GM12865 (cell line): ENCODE data around the gene OGT.
A peak's percentile ranks its signal among the peaks of the same experiment; 100 is the strongest.

Experiments used
- DNase-seq: peaks from one replicate; pipeline ENCODE4 v3.0.0; 2010; ENCODE audit warnings: low read depth
- H3K4me3 ChIP-seq: 2 replicates; pipeline ENCODE4 v1.5.1; 2011; ENCODE audit warnings: mild to moderate bottlenecking, low read depth, low read length, control low read depth
- TF ChIP-seq, protein P1 (sequence below): IDR thresholded peaks from 2 replicates; pipeline ENCODE4 v1.5.1; 2011; ENCODE audit warnings: low read length, control low read depth, low read depth, inconsistent platforms; ENCODE audit not compliant: insufficient read depth; ENCODE audit errors: missing control alignments

Gene OGT

DNA sequence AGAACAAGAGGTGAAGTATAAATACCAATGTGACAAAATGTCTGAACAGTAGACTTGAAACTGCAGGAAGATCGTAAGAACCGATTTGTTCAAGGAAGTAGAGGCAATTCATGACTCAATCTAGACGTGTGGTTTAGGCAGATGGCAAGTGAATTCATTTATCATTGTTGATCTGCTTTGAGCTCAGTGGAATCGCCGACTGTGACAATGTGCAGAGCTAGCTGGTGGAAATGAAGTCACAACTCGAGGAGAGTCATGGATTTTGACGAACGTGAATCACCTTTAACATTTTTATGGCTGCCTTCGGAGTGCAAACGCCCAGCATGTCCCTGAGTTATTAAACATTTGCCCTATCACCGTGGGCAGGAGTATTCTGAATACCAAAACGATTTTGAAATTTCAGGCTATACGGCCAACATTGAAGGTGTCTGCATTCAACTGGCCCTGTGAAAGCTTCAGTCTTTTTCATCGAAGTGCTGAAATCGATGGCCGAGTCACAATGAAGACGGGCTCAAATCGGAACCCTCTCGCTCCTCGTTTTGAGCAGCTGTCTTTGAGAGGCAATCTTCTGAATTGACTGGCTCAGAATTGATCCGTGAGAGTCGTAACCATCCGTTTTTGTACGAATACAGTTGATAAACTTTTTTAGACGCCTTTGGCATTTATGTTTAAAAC, 689 bp upstream of the OGT start:
- TF ChIP-seq, protein P1, sequence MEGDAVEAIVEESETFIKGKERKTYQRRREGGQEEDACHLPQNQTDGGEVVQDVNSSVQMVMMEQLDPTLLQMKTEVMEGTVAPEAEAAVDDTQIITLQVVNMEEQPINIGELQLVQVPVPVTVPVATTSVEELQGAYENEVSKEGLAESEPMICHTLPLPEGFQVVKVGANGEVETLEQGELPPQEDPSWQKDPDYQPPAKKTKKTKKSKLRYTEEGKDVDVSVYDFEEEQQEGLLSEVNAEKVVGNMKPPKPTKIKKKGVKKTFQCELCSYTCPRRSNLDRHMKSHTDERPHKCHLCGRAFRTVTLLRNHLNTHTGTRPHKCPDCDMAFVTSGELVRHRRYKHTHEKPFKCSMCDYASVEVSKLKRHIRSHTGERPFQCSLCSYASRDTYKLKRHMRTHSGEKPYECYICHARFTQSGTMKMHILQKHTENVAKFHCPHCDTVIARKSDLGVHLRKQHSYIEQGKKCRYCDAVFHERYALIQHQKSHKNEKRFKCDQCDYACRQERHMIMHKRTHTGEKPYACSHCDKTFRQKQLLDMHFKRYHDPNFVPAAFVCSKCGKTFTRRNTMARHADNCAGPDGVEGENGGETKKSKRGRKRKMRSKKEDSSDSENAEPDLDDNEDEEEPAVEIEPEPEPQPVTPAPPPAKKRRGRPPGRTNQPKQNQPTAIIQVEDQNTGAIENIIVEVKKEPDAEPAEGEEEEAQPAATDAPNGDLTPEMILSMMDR, result no peak
- peak; percentile 62 for DNase-seq

DNA sequence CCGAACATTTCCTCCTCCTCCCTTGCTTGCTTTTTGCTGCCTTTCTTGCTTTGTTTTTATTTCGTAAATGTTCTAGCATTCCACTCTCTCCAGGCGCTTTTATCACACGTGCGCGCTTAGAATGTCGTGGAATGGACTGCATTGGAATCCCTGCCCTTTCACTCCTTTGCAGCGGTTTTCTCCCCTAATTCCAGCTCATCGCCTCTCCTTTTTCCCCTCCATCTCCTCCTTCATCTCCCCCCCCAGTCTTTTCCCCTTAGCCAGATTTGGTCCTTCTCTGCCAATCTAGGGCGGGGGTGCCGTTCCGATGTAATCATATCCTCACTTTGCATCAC, 579 bp downstream of the OGT start:
- H3K4me3 ChIP-seq, result peak overlapping the region; percentile 85
- no peak for DNase-seq
- TF ChIP-seq, protein P1, result no peak

More for the DNA sequence above, 689 bp upstream of the OGT start:
- peak overlapping the region; percentile 42 for H3K4me3 ChIP-seq

DNA sequence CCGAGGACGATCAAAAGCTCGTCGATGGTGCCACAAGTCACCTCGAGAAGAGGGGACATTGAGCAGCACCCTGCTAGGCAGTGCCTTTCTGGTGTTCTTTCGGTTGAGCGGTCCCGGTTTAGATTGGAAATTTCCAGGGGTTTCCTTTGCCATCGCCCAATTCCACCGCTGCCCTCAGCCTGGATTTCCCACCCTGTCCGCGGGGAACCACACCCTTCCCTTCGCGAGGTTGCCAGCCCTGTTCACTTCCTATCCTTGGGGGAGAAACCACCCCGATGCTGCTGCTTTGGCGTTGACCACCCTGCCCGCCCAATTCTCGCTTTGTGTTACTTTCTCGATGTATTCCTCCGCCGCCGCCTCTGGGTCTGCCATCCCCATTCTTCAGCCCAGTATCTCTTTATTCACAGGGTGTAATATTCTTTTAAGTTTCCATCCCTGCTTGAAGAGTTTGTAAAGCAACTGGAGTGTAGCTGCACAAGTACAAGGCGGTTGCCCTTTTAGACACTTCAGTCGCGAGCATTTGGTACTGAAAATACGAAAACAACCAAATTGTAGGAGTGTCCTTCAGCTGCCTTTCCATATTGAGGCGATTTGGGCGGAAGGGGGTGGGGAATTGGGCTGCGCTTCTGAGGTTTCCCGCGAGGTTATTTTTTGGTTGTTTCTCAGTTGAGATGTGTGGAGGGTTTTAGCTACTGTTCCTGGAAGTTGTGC, 1.1 kb downstream of the OGT start:
- TF ChIP-seq, protein P1, result no peak
- peak overlapping the region; percentile 85 for H3K4me3 ChIP-seq
- DNase-seq, result peak; percentile 67

DNA sequence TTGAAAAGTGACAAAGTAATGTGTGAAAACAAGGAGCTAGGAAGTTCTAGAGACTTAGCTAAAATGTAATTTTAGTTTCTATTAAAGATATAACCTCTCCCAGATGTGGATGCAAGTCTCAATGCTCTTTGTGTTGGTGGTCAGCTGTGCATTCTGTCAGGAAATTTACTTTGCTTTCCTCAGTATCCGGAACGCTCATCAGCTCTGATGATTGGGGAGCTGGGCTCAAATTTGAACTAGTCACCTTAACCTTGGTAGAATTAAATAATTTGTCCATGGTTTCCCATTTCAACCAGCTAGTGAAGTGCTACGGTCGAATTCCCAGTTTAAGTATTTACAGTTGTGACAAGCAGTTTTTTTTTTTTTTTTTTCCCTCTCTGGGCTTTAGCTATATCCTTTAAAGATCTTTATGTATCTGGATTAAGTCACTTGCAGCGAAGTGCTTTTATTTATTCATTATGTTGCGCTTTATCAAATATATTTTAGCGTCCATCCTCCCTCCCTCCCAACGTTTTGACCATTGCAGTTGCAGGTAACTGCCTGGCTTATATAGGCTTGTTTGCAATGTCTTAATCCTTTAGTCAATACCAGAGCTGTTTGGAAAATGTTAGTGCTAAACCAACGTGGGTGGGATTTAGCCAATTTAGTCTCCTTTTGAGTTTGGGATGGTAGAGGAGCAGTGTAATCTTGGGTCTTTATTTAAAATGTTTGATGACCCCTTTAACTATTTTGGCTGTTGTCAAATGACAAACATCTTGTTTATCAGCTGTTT, 2.1 kb downstream of the OGT start:
- TF ChIP-seq, protein P1, result no peak
- H3K4me3 ChIP-seq, result peak overlapping the region; percentile 85
- no peak for DNase-seq

DNA sequence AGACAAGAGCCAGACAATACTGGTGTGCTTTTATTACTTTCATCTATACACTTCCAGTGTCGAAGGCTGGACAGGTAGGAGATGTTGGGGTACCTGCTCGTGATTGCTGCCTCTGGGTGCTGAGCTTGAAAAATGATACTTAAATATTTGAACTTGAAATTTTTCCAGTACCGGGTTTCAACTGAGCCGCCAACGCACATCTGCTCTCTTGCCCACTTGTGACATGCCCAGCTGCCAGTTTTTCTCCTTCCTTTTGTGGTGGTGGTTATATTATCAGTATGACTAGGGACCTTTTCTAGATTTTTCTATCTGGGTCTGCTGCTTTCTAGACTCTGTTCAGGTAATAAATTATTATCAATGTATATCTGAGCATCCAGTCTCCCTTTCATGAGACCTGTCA, 3.4 kb downstream of the OGT start:
- H3K4me3 ChIP-seq, result peak overlapping the region; percentile 85
- TF ChIP-seq, protein P1, result no peak

DNA sequence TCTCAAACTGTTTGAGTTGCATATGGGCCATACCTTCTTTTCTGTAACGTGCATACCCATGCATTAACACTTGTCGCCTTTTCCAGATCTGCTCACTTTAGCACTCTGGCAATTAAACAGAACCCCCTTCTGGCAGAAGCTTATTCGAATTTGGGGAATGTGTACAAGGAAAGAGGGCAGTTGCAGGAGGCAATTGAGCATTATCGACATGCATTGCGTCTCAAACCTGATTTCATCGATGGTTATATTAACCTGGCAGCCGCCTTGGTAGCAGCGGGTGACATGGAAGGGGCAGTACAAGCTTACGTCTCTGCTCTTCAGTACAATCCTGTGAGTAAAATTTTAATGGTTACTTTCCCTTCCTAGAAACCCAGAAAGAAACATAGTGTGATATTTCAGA, 4.8 kb downstream of the OGT start:
- no peak overlapping the region for H3K4me3 ChIP-seq
- TF ChIP-seq, protein P1, result no peak
- DNase-seq, result no peak

More for the DNA sequence above, 3.4 kb downstream of the OGT start:
- peak; percentile 31 for DNase-seq
